ENCODE measurements around the gene HDHD3.

DNA sequence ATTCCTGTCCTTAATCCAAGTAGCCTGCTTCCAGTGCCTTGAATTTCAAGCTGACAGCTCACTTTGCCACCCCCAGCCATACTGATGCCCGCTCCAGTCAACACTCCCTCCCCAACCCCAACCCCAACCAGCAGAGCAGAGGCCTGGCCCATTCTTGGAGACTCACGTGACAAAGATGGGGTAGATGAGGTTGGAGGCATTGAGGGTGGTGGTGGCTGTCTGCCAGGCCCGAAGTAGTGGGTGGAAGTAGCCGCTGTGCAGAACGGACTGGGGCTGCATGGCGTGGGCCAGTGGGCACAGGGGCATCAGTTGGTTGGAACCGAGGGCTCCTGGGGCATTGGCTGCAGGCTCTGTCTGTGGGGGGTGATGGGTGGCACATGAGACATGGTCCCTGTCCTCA is 16.5 kb upstream of the HDHD3 start:
- TF ChIP-seq, protein P1, sequence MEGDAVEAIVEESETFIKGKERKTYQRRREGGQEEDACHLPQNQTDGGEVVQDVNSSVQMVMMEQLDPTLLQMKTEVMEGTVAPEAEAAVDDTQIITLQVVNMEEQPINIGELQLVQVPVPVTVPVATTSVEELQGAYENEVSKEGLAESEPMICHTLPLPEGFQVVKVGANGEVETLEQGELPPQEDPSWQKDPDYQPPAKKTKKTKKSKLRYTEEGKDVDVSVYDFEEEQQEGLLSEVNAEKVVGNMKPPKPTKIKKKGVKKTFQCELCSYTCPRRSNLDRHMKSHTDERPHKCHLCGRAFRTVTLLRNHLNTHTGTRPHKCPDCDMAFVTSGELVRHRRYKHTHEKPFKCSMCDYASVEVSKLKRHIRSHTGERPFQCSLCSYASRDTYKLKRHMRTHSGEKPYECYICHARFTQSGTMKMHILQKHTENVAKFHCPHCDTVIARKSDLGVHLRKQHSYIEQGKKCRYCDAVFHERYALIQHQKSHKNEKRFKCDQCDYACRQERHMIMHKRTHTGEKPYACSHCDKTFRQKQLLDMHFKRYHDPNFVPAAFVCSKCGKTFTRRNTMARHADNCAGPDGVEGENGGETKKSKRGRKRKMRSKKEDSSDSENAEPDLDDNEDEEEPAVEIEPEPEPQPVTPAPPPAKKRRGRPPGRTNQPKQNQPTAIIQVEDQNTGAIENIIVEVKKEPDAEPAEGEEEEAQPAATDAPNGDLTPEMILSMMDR (IDR thresholded peaks at IDR 0.05), result no peak
- TF ChIP-seq POLR2AphosphoS5 (IDR thresholded peaks at IDR 0.05; ENCODE audit: low read depth, low read length) (no peak), YY1 (IDR thresholded peaks at IDR 0.05; ENCODE audit: low read depth) (no peak), MXI1 (IDR thresholded peaks at IDR 0.05; ENCODE audit: low read depth, low read length) (no peak)
- TF ChIP-seq, protein P2, sequence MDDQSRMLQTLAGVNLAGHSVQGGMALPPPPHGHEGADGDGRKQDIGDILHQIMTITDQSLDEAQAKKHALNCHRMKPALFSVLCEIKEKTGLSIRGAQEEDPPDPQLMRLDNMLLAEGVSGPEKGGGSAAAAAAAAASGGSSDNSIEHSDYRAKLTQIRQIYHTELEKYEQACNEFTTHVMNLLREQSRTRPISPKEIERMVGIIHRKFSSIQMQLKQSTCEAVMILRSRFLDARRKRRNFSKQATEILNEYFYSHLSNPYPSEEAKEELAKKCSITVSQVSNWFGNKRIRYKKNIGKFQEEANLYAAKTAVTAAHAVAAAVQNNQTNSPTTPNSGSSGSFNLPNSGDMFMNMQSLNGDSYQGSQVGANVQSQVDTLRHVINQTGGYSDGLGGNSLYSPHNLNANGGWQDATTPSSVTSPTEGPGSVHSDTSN (IDR thresholded peaks at IDR 0.05), result no peak
- TF ChIP-seq, protein P3, sequence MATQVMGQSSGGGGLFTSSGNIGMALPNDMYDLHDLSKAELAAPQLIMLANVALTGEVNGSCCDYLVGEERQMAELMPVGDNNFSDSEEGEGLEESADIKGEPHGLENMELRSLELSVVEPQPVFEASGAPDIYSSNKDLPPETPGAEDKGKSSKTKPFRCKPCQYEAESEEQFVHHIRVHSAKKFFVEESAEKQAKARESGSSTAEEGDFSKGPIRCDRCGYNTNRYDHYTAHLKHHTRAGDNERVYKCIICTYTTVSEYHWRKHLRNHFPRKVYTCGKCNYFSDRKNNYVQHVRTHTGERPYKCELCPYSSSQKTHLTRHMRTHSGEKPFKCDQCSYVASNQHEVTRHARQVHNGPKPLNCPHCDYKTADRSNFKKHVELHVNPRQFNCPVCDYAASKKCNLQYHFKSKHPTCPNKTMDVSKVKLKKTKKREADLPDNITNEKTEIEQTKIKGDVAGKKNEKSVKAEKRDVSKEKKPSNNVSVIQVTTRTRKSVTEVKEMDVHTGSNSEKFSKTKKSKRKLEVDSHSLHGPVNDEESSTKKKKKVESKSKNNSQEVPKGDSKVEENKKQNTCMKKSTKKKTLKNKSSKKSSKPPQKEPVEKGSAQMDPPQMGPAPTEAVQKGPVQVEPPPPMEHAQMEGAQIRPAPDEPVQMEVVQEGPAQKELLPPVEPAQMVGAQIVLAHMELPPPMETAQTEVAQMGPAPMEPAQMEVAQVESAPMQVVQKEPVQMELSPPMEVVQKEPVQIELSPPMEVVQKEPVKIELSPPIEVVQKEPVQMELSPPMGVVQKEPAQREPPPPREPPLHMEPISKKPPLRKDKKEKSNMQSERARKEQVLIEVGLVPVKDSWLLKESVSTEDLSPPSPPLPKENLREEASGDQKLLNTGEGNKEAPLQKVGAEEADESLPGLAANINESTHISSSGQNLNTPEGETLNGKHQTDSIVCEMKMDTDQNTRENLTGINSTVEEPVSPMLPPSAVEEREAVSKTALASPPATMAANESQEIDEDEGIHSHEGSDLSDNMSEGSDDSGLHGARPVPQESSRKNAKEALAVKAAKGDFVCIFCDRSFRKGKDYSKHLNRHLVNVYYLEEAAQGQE (IDR thresholded peaks at IDR 0.05; ENCODE audit: low read depth, low read length), result no peak
- TF ChIP-seq, protein P4, sequence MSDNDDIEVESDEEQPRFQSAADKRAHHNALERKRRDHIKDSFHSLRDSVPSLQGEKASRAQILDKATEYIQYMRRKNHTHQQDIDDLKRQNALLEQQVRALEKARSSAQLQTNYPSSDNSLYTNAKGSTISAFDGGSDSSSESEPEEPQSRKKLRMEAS (IDR thresholded peaks at IDR 0.05; ENCODE audit: low read depth), result no peak
- TF ChIP-seq, protein P5, sequence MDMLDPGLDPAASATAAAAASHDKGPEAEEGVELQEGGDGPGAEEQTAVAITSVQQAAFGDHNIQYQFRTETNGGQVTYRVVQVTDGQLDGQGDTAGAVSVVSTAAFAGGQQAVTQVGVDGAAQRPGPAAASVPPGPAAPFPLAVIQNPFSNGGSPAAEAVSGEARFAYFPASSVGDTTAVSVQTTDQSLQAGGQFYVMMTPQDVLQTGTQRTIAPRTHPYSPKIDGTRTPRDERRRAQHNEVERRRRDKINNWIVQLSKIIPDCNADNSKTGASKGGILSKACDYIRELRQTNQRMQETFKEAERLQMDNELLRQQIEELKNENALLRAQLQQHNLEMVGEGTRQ (IDR thresholded peaks at IDR 0.05; ENCODE audit: borderline replicate concordance, low read depth, low read length), result no peak

Data from SK-N-SH (cell line).